HL-60 (cell line): Measurements from ENCODE around the gene DPP10.

Source experiments
- TF ChIP-seq, protein P1 (sequence below): IDR thresholded peaks from one replicate; pipeline ENCODE4 v1.5.1; 2011; ENCODE audit warnings: low read length, control low read depth, inconsistent platforms; ENCODE audit not compliant: insufficient read depth
- TF ChIP-seq, protein P2 (sequence below): IDR thresholded peaks from 2 replicates; pipeline ENCODE4 v1.6.1; 2012; ENCODE audit warnings: low read depth; ENCODE audit not compliant: insufficient replicate concordance

DNA sequence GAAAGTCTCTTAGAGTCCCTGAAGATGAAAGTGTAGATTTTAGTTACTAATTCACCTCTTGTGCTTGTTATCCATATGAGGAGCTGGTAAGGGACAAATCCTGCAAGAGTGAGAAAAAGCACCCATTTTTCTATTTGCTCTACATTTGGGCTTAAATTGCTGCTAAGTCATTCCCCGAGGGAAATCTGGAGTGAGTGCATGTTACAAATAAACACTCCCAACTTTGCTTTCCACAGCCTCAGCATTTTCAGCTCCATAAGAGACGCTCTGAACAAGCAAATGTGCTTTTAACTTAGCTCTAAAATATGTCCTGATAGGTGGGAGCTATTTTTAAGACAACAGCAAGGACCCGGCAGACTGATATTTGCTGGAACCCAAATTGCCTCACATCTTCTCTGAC, 126.7 kb downstream of the DPP10 start:
- TF ChIP-seq, protein P1, sequence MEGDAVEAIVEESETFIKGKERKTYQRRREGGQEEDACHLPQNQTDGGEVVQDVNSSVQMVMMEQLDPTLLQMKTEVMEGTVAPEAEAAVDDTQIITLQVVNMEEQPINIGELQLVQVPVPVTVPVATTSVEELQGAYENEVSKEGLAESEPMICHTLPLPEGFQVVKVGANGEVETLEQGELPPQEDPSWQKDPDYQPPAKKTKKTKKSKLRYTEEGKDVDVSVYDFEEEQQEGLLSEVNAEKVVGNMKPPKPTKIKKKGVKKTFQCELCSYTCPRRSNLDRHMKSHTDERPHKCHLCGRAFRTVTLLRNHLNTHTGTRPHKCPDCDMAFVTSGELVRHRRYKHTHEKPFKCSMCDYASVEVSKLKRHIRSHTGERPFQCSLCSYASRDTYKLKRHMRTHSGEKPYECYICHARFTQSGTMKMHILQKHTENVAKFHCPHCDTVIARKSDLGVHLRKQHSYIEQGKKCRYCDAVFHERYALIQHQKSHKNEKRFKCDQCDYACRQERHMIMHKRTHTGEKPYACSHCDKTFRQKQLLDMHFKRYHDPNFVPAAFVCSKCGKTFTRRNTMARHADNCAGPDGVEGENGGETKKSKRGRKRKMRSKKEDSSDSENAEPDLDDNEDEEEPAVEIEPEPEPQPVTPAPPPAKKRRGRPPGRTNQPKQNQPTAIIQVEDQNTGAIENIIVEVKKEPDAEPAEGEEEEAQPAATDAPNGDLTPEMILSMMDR: no peak
- TF ChIP-seq, protein P2, sequence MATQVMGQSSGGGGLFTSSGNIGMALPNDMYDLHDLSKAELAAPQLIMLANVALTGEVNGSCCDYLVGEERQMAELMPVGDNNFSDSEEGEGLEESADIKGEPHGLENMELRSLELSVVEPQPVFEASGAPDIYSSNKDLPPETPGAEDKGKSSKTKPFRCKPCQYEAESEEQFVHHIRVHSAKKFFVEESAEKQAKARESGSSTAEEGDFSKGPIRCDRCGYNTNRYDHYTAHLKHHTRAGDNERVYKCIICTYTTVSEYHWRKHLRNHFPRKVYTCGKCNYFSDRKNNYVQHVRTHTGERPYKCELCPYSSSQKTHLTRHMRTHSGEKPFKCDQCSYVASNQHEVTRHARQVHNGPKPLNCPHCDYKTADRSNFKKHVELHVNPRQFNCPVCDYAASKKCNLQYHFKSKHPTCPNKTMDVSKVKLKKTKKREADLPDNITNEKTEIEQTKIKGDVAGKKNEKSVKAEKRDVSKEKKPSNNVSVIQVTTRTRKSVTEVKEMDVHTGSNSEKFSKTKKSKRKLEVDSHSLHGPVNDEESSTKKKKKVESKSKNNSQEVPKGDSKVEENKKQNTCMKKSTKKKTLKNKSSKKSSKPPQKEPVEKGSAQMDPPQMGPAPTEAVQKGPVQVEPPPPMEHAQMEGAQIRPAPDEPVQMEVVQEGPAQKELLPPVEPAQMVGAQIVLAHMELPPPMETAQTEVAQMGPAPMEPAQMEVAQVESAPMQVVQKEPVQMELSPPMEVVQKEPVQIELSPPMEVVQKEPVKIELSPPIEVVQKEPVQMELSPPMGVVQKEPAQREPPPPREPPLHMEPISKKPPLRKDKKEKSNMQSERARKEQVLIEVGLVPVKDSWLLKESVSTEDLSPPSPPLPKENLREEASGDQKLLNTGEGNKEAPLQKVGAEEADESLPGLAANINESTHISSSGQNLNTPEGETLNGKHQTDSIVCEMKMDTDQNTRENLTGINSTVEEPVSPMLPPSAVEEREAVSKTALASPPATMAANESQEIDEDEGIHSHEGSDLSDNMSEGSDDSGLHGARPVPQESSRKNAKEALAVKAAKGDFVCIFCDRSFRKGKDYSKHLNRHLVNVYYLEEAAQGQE: no peak
